A673 (cell line): ENCODE data around the gene ASAP2. TPM values are rescaled to one million over a fixed set of nuclear protein-coding genes. Genes with fewer than 3 reads are reported as not detected.

Experiments used
- BruUV-seq: library from RNA; stranded (reverse); fragments of 400-500 nt; replicated peaks from 2 replicates; lab custom pipeline; 2021; lab: Mats Ljungman, UMichigan
- CTCF ChIA-PET: fragments of 300-600 bp; sonication (Branson Sonifier 250); formaldehyde crosslinking; loops from one replicate; lab custom pipeline; 2022; ENCODE audit warnings: antibody characterized with exemption; lab: Charles Lee
- POLR2A ChIA-PET: fragments of 300-600 bp; sonication (Branson Sonifier 250); formaldehyde crosslinking; loops from one replicate; lab custom pipeline; 2022; ENCODE audit warnings: antibody characterized with exemption; ENCODE audit not compliant: low non-redundant PET; lab: Charles Lee
- DNase-seq: peaks from one replicate; pipeline ENCODE4 v3.0.0-alpha.2; 2015; ENCODE audit warnings: low spot score
- H3K27ac ChIP-seq: fragments of 200-600 bp; sonication (generic); 2 replicates; pipeline ENCODE4 v1.5.1; 2016; ENCODE audit warnings: mixed run types, low read depth, mild to moderate bottlenecking, mixed read lengths, antibody characterized with exemption, low read length; ENCODE audit not compliant: poor library complexity, severe bottlenecking
- H3K27me3 ChIP-seq: fragments of 200-600 bp; sonication (generic); replicated peaks from 2 replicates; pipeline ENCODE4 v1.6.1; 2017; ENCODE audit warnings: mixed run types, low read depth, mild to moderate bottlenecking, mixed read lengths, antibody characterized with exemption, low read length; ENCODE audit not compliant: insufficient read depth, poor library complexity
- H3K36me3 ChIP-seq: fragments of 200-600 bp; sonication (generic); 2 replicates; pipeline ENCODE4 v1.6.1; 2016; ENCODE audit warnings: mixed run types, mild to moderate bottlenecking, mixed read lengths, antibody characterized with exemption, low read length; ENCODE audit not compliant: insufficient read depth, poor library complexity, severe bottlenecking
- H3K4me1 ChIP-seq: fragments of 200-600 bp; sonication (generic); 2 replicates; pipeline ENCODE4 v1.6.1; 2017; ENCODE audit warnings: mixed run types, mild to moderate bottlenecking, mixed read lengths, antibody characterized with exemption, low read length; ENCODE audit not compliant: insufficient read depth, poor library complexity, severe bottlenecking
- H3K4me3 ChIP-seq: fragments of 200-600 bp; sonication (generic); 2 replicates; pipeline ENCODE4 v1.5.1; 2016; ENCODE audit warnings: low read depth, mixed run types, mild to moderate bottlenecking, mixed read lengths, low read length; ENCODE audit not compliant: poor library complexity, severe bottlenecking
- H3K9me3 ChIP-seq: fragments of 200-600 bp; sonication (generic); 2 replicates; pipeline ENCODE4 v1.6.1; 2016; ENCODE audit warnings: mixed run types, low read depth, mild to moderate bottlenecking, mixed read lengths, antibody characterized with exemption, low read length; ENCODE audit not compliant: poor library complexity, severe bottlenecking
- CTCF ChIP-seq: fragments of 300-800, 200-600 bp; sonication (generic); conservative IDR thresholded peaks from 2 replicates; pipeline ENCODE4 v1.5.1; 2017; ENCODE audit warnings: low read depth, mild to moderate bottlenecking, antibody characterized with exemption, low read length, moderate library complexity, mixed read lengths
- EZH2 ChIP-seq: fragments of 200-600 bp; sonication (generic); IDR thresholded peaks from 2 replicates; pipeline ENCODE4 v1.6.1; 2017; ENCODE audit warnings: borderline replicate concordance, low read depth, mild to moderate bottlenecking, mixed read lengths, antibody characterized with exemption, low read length; ENCODE audit not compliant: poor library complexity, severe bottlenecking
- intact Hi-C: fragments of 100-400 bp; cut with micrococcal nuclease; formaldehyde crosslinking; loops from one replicate; pipeline ENCODE4 v1.10.0; 2022; ENCODE audit not compliant: unreplicated experiment
- total RNA-seq: library from RNA; stranded (reverse); gene quantifications from 2 replicates; pipeline ENCODE4 v1.2.3, GENCODE V29; 2021

The ASAP2 gene
- total RNA-seq, 1 experiment from 2014 or later, result 46.8 TPM

GRCh38 chr2:9210030-9210429 lies 3.4 kb downstream of the ASAP2 start:
- ChIA-PET POLR2A (no interaction called here), CTCF (no interaction called here)
- no peak overlapping the region for H3K27ac ChIP-seq
- no TSS peak for BruUV-seq
- TF ChIP-seq EZH2 (no peak), CTCF (no peak)
- H3K4me3 ChIP-seq, result no peak overlapping the region
- no peaks in the 10 kb centered on the region for H3K36me3 ChIP-seq
- DNase-seq, result no peak
- H3K27me3 ChIP-seq, result no peaks in the 10 kb centered on the region
- intact Hi-C loops, result no loop called here
- H3K4me1 ChIP-seq, result peaks cover 52% of the 10 kb centered on the region
- no peaks in the 10 kb centered on the region for H3K9me3 ChIP-seq

- TF ChIP-seq CTCF (no peak), EZH2 (no peak)
- H3K27me3 ChIP-seq, result no peaks in the 10 kb centered on the region
- ChIA-PET POLR2A (no interaction called here), CTCF (no interaction called here)
- H3K27ac ChIP-seq, result peak overlapping the region; percentile 72
- intact Hi-C loops, result no loop called here
- BruUV-seq, result no TSS peak
- DNase-seq, result peak; percentile 74
- H3K36me3 ChIP-seq, result no peaks in the 10 kb centered on the region
- peaks cover 56% of the 10 kb centered on the region for H3K4me1 ChIP-seq
- no peak overlapping the region for H3K4me3 ChIP-seq
- no peaks in the 10 kb centered on the region for H3K9me3 ChIP-seq
Observed at GRCh38 chr2:9211496-9211895, 4.9 kb downstream of the ASAP2 start.

GRCh38 chr2:9212010-9212635 lies 5.5 kb downstream of the ASAP2 start:
- POLR2A ChIA-PET, result no interaction called here
- H3K27ac ChIP-seq, result peak overlapping the region; percentile 72
- no peak for DNase-seq
- H3K36me3 ChIP-seq, result no peaks in the 10 kb centered on the region
- CTCF ChIA-PET, result no interaction called here
- H3K4me1 ChIP-seq, result peaks cover 60% of the 10 kb centered on the region
- intact Hi-C loops, result no loop called here
- BruUV-seq, result no TSS peak
- no peaks in the 10 kb centered on the region for H3K9me3 ChIP-seq
- H3K4me3 ChIP-seq, result no peak overlapping the region
- no peak for TF ChIP-seq CTCF
- TF ChIP-seq EZH2, result no peak
- no peaks in the 10 kb centered on the region for H3K27me3 ChIP-seq
